Inflammatory macrophage treated with lipopolysaccharide for 4 hours (primary cell): Measurements from ENCODE around the gene RAB41.
"Not testable (repeated sequence)": the region's sequence is repeated elsewhere in the genome, so short reads cannot be mapped to it uniquely, and the experiment has no call there.

ENCODE experiments used
- DNase-seq: peaks from one replicate; pipeline ENCODE4 v3.0.0-alpha.2; 2020

Gene RAB41

DNA sequence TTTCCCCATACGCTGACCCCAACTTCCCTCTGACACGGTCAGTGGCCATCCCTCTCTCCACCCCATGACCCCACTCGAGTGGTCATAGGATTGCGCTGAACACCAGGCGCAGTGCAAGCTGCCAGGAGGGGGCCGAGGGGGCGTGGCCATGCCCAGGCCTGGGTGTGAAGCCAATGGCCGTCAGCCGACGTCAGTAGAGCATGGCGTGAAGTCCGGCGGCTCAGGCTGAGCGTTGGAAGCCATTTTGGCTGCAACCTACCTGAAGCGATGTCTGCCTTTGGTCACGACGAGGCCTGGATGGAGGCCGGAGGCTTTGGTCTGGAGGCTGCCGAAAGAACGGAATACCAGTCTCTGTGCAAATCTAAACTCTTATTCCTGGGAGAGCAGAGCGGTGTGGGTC, at the start of gene RAB41:
RAB41 (plus strand) TSS at position 222 of the 400 bp plus-strand sequence; CDS start at position 268, 46 bp downstream.
- no peak for DNase-seq

DNA sequence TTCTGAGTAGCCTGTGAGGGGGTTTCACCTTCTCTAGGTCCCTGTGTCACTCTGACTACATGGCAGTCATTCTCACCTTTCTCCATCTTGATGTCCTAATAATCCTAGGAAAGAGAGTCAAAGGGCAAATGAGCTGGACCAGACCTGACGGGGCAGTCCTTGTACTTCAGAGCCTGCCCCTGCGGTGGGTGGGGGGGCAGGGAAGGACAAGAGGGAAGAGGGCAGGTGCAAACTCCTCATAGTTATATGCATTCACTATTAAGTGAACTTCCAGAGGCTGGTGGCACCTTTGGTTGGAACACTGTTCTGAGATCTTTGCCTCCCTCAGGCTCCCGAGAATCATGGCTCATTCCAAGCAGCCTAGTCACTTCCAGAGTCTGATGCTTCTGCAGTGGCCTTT, 47.6 kb upstream of the RAB41 start, which contains the start of gene AWAT1:
AWAT1 (plus strand) TSS at position 301 of the 400 bp plus-strand sequence; CDS start at position 342, 41 bp downstream.
- DNase-seq, result no peak

DNA sequence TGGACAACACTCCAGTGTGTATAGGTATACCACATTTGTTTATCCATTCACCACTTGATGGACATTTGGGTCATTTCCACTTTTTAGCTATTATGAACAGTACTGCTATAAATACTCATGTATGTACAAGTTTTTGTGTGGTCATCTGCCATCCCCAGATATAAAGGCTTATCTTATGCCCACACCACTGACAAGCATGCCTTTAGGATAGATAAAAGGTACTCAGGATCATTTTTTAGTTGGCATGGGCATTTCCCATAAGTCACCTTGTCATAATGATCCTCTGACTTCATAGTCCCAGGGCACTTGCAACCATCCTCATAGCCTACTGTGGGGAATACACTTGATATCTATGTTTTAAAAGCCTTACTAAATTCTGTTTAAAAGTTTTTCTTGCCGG, 41.2 kb upstream of the RAB41 start:
- no peak for DNase-seq

DNA sequence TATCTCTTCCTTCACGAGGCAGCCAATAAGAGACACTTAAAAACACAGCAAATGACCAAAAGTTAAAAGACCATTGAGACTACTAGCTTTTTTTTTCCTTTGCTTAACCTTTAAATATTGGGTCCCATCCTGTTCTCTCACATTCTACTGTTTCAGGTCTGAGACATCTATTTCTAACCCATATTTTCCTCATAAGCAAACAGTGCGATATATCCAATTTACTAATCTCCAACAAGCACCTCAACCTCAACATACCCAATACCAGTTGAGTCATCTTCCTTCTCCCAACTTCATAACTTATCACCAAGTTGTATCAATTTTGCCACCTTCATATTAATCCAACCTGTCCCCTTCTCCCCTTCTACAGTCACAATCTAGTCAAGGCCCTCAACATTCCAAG, 40.5 kb upstream of the RAB41 start:
- DNase-seq, result no peak

DNA sequence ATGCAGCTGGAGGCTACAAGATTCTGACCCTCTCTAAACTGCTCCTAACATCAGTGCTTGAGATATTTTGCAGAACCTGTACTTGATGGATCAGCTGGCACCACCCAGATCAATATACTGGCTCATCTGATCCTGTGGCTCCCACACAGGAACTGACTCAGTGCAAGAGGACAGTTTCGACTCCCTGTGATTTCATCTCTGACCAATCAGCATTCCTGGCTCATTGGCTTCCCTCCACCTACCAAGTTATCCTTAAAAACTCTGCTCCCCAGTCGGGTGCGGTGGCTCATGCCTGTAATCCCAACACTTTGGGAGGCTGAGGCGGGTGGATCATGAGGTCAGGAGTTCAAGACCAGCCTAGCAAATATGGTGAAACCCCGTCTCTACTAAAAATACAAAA, 38.4 kb upstream of the RAB41 start:
- not testable (repeated sequence) for DNase-seq

DNA sequence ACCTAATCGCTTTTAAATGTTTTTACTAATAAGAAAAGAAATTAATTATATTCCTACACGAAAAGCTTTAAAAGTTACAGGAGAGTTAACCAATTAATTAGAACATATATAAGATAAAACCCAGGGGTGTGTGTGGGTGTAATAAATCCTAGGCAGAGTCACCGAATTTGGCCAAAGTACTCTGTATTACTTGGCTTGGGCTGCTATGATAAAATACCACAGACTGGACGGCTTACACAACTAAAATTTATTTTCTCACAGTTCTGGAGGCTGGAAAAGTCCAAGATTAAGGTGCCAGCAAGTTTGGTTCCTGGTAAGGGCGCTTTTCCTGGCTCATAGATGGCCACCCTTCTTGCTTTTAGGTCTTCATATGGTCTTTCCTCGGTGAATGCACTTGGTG, 37.1 kb upstream of the RAB41 start:
- DNase-seq, result no peak

DNA sequence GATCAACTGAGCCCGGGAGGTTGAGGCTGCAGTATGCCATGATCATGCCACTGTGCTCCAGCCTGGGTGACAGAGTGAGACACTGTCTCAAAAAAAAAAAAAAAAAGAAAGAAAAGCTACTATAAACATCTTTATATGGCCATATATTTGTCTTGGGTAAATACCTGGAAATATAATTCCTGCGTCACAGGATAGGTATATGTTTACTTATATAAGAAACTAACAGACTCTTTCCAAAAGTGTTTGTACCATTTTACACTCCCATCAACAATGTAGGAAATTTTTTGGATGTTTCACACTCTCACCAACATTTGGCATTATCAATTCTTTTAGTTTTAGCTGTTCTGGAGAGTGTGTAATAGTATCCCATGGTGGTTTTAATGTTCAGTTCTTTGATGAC, 34.7 kb upstream of the RAB41 start:
- no peak for DNase-seq

DNA sequence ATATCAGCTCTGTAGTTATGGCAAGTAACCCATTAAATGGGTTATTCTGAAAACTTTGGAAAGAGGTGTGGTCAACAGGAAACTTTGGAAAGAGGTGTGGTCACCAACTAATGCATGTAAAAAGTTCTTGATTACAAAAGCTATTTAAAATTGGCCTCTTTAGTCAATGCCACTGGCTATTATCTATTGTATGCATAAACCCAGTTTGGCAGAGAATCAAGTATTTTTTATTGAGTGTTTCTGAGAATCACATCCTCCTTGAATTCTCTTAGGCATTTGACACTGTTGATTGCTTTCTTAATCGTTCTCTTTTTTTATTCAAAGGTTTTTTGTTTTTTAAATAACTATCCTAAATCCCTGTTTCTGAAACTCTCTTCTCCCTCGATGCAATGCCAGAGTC, 29.5 kb upstream of the RAB41 start:
- DNase-seq, result no peak

DNA sequence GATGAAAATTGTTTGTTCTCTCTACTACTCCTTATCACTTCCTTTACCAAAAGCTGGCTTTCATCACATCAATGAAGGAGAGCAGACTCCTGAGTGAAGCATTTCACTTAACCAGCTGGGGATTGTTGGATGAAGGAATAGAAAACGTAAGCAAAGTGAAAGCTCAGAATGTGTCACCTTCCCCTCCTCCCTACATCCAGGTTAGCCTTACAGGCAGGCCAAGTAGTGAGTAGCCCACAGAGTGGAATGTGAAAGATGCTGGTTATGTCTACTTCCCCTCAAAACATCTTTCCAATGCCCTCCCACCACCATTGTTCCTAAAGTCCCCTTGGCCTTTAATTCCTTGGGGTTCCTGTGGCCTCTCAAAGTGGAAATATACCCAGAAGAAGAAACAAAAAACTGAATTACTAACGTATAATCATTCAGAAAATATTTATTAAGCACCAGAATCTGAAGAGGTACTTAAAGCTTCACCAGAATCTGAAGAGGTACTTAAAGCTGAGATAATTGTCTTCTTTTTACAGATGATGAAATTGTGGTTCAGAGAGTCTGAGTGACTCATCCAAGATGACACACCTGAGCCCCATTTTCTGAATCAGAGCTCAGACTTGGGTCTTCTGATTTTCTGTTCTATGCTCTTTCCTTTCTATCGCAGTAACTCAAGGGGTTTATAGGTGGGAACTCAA, 28.5 kb upstream of the RAB41 start:
- no peak for DNase-seq

DNA sequence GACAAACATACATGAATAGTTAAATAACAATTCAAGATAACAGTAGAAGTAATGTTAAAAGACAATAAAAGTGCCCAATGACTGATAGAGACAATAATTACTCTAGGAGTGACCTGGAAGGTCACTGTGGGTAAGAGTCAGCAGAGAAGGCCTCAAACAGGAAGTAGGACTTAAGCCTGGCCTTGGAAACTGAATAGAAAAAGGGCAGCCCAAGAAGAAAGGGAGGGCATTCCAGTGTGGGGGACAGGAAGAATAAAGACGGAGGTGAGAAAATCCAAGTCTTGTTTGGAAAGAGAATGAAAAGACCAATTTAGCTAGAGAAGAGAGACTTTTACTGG, 27.9 kb upstream of the RAB41 start:
- no peak for DNase-seq

DNA sequence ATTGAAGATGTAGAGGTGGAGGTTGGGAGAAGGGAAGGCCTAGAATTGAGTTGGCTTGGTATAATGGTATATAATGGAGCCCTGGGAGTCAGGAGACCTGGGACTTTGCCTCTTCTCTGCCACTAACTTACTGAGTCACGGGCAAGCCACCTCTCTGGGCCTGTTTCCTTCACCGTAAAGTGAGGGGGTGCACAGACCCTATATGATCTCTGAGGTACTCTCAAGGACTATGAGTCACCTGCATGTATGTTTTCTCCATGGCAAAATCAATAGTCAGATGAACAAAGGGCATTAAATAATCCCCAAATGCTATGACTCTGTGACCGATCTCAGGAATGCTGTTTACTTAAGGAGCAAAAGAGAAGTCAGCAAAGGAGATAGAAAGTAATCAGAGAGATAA, 27.1 kb upstream of the RAB41 start:
- no peak for DNase-seq

DNA sequence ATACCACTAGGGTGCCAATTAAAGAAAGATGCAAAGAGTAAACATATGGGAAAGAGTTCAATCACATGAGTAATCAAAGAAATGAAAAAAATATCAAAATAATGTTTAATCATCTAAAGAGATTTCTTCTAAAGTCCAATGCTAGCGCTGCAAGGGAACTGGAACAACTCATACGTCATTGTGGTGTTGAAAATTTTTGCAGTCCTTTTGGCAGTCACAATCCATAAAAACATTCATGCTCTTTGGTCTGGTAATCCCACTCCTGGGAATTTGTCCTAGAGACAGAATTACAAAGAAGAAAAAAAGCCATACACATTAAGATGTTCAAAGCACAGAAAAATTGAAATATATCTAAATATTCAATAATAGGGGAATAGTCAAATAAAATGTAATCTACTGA, 26.5 kb upstream of the RAB41 start:
- no peak for DNase-seq

DNA sequence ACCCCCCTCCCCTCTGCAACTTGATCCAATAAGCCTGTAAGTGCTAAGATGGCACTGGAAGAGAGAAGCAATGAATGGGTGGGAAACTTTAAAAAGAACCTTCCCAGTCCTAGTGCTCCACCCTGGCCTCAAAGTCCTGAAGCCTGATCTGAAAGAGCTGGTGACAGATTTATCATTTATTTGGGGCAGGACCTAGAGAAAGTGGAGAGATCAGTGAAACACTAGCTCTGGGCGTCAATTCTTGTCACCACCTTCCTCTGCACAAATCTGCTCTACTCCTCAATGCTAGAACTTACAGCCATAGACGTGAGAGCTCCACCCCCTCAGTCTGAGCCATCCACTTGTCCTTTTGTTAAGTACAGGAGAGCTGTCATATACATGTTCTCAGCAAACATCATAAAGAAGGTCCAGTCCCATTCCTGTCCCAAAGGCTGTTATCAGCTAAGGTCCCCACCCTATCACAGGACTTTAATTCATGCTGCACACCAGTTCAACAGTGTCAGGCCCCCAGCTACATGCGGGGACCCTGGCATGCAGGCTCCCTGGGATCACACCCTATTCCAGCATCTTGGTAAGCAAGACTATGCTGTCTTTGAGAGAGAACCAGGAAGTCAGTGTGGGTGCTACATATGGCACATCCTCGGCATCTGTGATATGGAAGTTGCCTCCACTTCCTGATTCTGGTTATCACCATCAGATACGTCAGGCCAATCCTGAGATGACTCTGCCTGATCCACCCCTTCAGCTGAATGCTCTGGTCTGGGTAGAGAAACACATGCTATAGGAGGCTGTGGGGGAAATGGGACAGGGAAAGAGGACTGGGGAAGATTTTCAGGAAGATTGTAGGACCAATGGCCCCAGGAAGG, 24.3 kb upstream of the RAB41 start:
- no peak for DNase-seq

DNA sequence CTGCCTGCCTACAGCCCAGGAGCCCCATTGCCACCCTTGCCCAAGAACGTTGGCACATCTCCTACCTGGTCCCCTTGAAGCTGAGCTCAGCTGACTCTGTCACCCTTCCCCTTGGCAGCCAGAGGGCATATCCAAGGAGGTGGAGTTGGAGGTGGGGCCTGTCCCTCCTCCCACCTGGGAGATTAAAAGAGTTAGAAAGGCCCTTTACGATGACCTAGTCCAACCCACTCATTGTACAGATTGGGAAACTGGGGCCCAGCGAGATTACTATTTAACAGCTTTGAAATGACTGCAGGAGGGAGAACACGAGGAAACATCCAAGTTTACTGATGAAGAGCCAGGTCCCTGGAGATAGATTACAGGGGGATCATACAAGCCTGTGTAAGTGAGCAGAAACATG, 21.9 kb upstream of the RAB41 start, which contains the start of gene P2RY4:
P2RY4 (minus strand) TSS at position 101 of the 400 bp plus-strand sequence. CDS start 580 bp downstream, outside the sequence.
- no peak for DNase-seq

DNA sequence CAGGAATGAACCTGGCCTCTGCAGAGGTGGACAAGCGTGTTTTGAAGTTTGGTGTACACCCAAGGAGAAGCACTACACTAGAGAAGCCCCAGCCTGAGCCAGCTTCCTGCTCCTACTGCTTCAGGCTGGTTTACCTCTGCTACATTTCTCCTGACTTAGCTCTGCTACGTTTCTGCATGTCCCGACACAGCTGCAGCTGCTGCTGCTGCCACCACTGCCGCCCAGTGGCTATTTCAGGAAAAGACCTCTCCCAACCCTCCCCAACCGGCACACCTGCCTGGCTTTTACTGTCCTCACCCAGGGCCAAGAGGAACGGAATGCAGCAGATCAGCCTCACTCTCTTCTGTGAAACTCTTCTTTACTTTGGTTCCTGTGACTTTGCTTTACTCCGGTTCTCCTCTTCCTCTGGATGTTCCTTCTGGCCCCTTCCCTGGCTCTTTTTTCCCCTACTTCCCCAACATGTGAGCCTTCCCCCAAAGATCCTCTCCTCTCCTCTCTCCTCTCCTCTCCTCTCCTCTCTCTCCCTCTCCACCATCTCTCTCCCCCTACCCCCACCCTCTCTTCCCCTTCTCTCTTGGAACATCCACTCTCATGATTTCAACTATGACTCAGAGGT, 18.9 kb upstream of the RAB41 start:
- no peak for DNase-seq

DNA sequence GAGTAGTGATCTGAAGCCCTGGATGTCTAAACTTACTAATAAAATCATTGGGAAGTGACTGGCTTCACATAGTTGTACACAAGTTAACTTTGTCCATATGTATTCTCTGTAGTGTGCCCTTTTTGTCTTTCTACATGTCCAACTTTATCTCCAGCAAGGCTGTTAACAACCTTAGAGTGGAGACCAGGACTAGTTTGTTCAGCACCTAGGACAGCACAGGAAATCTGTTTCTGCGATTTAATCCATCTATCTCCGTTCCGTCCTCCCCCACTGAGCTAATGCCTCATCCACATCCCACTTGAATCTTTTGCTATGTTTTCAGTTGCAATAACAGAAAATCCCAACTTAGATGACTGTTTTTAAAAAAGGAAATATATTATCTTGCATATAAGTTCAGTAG, 17.2 kb upstream of the RAB41 start:
- no peak for DNase-seq

DNA sequence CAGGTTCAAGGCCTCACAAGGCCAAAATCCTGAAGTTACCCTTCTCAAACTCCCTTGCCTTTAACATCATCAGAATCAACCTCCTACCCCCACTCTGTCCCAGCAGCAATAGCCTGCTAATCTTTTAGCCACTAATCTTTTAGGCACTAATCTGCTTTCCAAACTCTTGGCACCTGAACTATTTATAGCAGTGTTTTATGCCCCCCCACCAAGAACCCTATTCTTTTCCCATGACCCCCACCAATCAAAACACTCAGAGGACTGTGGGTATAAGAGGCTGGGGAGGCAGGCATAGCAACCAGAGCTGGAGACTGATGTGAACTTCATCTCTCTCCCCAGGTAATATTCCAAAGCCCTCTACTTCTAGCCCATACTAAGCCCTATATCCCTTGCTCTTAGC, 13.9 kb upstream of the RAB41 start, which contains the start of gene ARR3:
ARR3 (plus strand) TSS at position 301 of the 400 bp plus-strand sequence. CDS start 1,052 bp downstream, outside the sequence.
- no peak for DNase-seq

DNA sequence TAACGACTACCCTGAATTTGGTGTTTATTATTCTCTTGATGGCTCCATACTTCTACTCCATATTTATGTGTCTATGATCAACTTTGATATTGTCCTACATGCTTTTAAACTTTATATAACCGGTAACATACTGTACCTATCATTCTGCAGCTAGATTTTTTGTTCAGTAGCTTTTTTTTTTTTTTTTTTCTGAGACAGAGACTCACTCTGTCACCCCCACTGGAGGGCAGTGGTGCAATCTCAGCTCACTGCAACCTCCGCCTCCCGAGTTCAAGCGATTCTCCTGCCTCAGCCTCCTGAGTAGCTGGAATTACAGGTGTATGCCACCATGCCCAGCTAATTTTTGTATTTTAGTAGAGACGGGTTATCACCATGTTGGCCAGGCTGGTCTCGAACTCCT, 7.9 kb upstream of the RAB41 start:
- DNase-seq, result not testable (repeated sequence)

DNA sequence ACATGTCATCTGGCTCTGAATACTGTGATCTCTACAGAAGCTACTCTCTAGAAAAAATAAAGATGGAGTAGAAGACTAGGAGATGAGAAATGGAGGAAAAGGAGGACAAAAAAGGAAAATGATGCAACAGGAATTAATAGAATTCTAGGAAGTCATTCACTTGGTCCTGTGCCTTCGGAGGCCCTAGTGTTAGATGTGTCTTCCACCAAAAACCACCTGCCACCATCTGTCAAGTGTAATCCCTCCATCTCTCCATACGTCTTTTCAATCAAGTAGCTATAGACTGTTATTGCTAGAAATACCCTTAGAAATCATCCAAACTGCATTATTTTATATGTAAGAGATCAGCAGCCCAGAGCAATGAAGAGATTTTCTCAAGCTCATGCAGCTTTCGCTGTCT, 2.9 kb upstream of the RAB41 start:
- DNase-seq, result no peak

DNA sequence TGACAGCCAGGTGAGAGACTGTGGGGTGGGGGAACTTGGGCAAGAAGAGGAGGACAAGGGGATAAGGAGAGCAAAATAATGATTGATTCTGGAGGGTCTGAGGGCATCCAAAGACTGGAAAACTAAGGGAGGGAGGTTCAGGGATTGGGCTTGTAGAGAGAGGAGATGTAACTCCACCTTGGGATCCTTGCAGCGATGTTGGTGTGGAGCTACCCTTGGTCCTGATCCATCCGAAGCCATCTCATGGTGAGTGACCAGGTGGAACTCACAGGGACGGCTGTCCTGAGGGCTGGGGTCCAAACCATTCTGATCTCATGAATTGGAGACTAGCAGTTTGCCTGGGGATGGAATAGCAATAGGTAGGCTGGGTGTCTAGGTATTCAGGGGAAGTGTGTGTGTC, 1.4 kb upstream of the RAB41 start:
- DNase-seq, result no peak

DNA sequence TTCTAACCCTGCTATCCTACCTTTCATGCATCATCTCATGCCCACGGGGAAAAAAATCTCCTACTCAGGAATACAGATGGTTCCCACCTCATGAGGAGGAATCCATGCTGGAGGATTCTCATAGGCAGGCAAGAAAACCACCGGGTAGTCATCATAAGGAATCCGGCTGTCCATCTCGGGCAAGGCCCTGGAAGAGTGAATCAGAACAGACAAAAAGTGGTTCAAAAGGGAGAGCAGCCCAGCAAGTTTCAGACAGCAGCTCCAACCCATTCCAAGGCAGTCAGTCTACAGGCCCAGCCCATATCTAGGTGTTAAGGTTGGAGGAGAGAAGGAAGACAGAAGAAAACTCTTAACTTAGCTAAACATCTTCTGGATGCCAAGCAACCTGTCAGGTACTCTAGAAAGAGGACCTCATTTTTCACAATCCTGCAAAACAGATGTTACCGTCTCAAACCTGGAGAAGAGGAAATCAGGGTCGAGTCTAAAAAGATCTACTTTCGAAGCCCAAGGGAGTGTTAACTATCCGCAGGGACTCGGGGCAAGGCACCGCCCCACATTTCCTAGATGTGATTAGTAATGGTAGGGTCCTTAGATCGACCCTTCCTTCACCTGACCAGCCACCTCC, 7.3 kb downstream of the RAB41 start:
- no peak for DNase-seq

DNA sequence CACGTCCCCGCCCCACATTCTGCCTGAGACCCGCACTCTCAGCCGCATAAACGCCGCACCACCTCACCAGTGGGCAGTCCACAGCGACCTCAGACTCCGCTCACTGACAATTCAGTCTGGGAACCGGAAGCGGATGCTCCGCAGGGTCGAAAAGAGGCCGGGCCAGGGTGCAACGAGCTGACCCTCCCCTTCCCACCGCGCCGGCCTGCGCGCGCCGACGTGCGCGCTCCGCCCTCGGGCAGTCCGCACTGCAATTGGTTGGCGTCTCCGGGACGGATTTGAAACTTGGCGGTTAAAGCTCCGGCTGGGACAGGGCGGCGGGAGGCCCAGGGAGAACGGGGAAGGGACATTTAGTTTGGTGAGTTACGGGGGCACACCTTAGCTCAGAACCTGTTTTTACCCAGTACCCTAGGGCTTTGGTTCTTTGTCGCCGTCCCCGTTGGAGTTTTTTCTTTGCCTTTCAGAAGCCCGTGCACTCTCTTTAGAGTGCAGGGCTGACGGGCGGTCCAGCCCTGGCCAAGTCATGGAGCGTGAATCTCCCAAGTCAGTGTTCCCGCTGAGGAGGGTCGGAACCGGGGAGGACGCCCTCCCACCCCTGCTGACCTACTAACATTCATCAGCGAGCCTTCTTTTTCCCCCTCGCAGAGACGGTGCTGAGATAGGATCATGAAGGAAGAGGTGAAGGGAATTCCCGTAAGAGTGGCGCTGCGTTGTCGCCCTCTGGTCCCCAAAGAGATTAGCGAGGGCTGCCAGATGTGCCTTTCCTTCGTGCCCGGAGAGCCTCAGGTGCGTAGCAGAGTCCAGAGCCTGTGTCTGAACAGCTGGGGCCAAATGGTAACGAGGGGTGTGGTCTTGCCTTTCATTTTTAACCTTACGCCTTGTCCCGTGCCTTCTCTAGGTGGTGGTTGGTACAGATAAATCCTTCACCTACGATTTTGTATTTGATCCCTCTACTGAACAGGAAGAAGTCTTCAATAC, 8.1 kb downstream of the RAB41 start, which contains the start of the genes KIF4A and PDZD11:
KIF4A (plus strand) TSS at position 312 of the 978 bp plus-strand sequence; CDS start at position 667, 355 bp downstream.
PDZD11 (minus strand) TSS at position 135 of the 978 bp plus-strand sequence. CDS start 586 bp downstream, outside the sequence.
- peak; percentile 81 for DNase-seq
